GM18526 (cell line): ENCODE measurements around the gene LIM2.

Experiments used
- POLR2A ChIP-seq: IDR thresholded peaks from 3 replicates; pipeline ENCODE4 v1.6.1; 2011; ENCODE audit not compliant: insufficient read length; ENCODE audit errors: extremely low read depth

Gene LIM2

DNA sequence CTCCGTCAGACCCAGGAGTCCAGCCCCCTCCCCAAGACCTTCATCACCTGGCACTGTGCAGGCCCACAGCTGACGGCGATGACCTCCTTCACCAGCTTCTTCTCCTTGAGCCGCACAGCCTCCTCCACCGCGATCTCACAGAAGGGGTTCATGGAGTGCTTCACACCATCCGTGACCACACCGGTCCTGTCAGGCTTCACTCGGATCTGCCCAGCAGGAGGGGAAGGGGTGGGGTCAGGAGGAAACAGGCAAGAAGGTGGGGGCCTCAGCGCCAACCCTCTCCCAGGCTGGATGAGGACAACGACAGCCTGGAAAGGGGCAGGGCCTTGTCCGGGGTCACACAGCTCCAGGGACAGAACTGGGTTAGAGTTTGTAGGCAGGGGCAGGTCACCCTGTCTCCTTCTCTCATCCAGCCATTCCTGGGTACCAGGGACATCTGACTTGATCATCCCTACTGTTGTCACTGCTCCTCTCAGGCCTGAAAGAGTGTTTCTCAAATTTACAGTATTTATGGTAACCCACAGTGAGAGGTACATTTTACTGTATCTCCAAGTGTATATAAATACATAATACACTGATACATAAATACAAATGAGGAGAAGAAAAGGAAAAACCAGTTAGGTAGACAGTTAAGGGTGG is 33.6 kb downstream of the LIM2 start:
- TF ChIP-seq POLR2A: no peak

DNA sequence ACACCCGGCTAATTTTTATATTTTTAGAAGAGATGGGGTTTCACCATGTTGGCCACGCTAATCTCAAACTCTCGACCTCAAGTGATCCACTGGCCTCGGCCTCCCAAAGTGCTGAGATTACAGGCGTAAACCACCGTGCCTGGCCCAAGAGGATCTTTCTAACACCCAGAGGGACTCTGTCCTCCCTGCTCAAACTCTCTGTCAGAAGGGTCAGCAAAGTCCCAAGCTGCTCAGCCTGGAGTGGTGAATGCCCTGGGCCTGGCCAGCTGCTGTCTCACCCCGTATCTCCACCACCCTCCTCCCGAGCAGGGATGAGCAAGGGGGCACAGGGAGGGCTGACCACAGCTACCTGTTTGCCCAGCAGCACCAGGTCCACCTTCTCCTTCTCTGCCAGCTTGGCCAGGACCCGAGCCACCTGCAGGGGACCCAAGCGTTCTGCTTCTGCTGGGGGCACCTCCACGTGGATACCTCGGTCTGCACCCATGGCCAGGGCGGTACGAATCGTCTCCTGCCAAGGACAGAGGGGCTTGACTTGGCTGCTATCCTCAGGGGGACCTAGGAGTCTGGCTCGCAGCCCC is 34.9 kb downstream of the LIM2 start:
- no peak for TF ChIP-seq POLR2A

DNA sequence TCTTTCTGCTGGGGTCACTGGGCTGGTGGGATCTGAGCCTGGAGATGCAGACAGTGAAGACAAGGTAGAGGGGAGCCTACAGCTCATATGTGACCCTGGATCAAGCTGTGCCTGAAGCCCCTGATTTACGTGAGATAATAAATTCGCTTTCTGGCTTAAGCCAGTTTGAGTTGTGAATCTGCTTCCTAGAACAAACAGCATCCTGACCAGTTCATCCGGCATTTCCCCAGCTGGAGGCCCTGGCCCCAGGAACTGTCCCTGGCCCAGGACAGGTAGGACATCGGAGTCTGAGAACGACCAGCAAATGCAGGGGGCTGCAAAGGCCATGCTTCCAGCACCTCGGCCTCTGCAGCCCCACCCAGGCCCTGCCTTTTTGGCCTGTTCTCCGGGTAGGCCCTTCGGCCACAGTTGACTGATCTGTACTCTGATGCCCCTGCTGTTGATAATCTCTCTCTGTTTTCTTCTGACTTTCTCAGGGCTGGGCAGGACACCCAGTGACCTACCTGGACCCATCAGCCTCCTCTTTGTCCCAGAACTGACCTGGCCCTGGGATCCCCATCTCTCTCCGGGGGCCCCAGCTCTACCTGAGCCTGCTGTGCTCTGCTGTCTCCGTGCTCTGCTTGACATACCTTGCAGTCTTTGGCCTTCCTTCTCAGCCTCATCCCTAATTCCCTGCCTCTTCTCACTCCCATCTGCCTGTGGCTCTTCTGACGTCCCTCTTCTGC is 36.3 kb downstream of the LIM2 start:
- no peak for TF ChIP-seq POLR2A

DNA sequence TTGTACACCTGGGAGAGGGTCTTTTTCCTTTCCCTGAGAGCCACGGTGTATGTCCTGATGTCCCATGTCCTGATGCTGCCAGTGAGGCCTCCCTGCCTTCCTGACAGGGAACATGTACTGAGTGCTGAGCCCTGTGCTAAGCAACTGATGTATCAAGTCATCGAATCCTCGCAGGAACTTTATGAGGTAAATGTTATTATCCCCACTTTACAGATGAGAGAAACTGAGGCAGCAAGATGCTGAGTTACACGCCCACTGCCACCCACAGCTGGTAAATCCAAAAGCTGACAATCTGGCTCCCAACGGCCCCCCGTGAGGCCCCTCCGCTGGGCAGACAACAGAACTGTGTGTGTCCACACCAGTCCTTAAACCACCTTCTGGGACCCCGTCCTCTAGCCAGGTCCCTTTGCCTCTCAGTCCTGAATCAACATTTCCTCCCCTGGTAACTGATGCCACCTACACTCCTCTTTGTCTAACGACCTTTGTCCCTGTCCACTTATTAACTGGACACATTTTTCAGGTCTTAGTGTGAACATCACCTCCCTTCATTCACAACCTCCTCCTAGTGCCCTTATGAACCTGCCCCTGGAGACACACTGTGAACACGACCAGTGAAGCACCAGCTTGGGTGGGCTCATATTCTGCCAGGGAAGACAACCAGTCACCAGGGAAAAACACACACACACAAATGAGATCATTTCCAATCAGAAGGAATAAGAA is 40.4 kb downstream of the LIM2 start:
- no peak for TF ChIP-seq POLR2A

DNA sequence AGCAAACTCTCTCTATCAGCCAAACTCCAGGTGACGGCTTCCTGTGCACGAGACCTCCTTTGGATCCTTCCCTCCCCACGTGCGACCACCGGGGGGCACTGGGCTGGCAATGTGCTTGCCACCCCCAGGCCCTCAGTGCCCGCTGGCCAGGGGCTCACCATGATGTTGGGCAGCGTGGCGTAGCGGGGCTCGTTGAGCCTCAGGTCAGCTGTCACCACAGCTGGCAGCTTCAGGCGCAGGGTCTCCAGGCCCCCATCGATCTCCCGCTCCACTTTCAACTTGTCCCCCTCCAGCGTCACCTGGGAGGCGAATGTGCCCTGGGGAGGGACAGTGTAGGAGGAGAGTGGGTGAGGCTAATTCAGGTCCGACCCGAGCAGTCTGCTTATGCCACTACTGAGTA is 41.0 kb downstream of the LIM2 start:
- no peak for TF ChIP-seq POLR2A

DNA sequence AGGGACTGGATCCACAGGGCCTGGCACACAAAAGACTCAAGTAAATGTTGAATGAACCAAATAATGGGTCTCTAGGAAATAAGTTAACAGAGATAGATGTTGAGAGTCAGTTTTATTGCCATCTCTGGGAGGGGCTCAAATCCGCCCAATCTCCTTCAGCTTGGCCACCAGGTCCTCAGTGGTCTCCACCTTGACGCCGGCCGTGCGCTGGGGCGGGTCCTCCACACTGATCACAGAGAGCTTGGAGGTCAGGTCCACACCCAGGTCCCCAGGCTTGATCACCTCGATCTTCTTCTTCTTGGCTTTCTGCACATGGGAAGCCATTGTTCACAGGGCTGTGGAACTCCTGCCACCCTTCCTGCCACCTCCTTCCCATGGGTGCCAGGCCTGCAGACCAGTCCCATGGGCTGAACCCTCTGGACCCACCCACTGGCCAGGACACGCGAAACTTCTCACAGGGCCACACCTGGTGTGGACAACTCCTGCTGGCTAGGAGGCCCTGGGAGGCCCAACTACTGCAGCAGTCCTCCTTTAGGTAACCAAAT is 42.6 kb downstream of the LIM2 start:
- no peak for TF ChIP-seq POLR2A

DNA sequence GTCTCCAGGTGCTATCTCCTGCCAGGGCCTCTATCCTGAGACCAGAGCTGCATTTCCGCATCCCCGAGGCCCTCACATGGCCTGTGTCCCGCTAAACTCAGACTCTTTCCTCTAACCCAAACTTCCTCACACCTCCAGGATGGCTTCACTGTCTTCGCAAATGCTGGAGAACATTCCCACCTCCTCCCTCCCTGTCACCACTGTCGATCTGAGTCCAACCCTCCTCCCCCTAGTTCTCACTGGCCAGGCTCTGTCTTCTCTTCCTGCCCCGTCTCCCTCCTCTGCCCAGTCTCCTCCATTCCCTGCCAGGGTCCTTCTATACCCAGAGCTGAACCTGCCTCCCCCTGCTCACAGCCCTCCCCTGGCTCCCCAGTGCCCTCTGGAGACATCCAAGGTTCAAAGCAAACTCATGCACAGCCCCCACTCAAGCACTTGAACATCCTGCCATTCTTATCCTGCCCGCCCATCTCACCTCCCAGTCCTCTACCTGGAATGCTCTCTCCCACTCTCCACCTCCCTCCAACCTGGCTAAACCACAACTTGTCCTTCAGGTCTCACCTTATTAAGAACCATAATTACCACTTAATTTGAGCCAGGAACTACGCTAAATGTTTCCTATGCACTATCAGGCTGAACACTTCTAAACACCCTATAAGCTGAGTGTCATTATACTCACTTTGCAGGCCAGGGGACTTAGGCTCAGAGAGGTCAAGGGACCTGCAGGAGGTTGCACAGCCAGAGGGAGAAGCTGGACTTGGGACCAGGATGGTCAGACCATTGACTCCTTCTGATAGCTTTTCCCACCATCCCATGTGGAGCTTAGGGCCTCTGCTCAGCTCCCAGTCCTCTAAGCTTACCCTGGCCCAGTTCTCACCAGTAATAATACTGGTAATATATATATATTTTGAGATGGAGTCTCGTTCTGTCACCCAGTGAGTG is 44.9 kb downstream of the LIM2 start:
- TF ChIP-seq POLR2A: no peak

DNA sequence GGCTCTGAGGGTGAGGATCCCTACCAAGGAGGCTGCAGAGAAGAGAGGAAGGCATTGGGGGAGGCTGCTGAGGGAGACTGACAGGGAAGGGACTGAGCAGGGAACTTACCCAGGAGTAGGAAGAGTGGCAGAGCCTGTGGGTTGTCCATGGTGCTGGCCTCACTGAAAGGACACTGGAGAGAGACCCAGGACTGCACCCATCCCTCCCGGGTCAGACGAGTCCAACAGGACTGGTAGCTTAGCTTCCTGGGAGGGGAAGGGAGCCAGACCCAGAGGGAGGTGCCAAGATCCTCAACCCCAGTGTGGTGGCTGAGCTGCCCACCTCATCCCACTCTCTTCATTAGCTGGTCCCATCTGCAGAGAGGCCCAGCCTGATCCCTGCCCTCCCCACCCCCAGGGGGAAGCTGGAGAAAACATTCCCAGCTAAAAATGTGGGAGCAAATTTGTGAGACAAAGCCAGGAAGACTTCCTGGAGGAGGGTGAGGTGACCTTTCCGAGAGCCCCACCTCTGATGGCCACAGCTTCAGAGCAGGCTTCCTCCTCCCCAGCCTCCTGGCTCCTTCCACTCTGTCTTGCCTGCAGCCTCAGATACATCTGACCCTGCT is 45.7 kb downstream of the LIM2 start, which contains the start of gene VSIG10L:
Gene VSIG10L, minus strand, starts transcription at position 164 of the 605 bp plus-strand sequence. Its CDS starts 15 bp downstream, at position 149.
- no peak for TF ChIP-seq POLR2A

DNA sequence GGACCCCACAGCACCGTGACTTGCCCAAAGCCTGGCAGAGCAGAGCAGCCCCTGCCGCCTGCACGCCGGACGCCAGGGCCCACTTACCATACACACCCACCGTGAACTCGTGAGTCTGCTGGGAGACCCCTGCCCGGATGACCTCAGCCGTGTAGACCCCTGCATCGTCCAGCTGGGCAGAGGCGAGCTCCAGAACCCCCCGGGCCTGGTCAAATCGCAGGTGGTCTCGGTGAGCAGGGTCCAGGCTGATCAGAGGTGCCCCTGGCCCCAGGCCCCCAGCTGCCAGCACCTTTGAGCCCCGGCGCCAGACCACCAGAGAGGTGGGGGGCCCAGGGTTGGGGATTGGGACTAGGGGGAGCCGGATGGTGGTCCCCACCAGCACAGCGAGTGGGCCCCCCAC is 46.7 kb downstream of the LIM2 start:
- TF ChIP-seq POLR2A: no peak

DNA sequence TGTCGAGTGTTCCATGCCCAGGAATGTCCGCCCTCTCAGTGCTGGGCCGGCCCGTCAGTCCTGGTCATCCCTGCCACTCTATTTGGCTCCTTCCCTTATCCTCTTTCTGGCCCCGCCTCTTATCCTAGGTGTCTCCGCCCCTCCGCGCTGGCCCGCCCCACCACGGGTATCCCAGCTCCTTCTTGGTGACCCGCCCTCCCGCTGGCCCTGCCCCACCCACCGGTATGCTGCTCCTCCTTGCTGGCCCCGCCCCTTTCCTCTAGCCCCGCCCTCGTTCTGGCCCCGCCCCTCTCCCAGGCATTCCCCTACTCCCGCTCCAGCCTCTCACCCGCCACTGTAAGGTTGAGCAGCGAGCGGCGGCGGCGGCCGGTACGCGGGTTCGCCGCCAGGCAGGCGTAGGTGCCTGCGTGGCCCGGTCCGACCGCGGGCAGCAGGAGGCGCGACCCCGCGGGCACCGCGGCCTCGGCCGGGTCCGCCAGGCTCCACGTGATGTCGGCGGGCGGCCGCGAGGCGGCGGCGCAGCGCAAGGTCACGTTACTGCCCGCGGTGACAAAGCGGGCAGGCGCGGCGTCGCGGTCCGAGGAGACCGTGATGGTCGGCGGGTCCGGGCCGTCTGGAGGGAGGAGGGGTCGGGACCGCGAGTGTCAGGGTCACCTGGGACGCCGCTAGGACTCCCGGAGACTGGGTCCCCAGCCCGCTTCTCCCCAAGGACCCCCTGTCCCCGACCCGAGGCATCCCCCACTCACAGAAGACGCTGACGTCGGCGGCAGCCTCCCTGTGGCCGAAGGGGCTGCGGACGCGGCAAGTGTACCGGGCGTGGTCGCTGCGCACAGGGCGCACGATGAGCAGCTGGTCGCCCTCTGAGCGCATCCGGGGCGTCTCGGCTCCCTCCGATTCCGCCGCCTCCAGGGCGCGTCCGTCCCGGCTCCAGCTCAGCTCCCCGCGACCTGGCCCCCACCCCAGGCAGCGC is 47.8 kb downstream of the LIM2 start:
- TF ChIP-seq POLR2A: peak; percentile 54

DNA sequence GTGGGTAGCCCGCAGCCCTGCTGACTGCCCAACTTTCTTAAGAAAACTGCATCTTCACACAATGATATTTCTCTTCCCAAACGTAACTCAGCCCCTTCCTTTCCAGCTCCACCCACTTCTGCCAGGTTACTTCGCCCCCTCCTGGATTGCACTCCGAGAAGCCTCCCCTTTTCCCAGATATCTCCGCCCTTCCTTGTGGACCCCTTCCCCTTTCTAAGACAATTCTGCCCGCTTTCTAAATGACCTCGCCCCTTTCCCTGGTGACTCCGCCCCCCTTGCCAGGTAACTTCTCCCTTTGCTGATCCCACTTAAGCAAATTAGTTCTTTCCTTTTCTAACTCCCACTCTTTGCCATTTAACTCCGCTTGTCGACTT is 48.5 kb downstream of the LIM2 start:
- TF ChIP-seq POLR2A: no peak

DNA sequence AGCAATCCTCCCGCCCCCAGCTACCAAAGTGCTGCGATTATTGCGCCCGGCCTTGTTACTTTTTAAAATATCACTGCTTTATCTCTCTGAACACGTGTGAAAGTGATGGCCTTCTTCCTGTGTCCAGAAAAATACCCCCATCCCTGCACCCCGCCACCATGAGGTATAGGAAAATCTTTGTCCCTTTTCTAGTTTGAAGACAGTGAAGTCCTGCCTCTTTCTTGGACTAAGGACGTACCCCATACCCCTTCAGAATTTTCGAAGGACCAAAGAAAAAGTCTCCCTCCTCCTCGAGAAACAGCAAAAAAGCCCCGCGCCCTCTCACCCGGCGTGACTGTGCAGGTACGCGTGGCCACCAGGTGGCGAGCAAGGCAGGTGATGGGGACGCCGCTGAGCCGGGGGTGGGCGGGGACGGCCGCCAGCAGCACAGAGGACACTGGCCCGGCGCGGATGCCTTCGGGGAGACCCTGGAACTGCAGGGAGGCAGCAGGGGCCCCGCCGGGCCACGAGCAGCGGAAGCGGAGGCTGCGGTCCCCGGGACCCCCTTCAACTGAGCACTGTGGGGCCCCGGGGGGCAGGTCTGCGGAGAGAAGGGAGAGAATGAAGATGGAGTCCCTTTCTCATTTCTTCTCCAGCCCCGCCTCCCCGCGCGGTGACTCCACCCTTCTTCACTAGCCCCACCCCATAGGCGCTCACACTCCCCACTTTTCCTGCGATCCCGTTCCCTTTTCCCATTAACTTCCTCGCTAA is 49.0 kb downstream of the LIM2 start:
- TF ChIP-seq POLR2A: no peak

DNA sequence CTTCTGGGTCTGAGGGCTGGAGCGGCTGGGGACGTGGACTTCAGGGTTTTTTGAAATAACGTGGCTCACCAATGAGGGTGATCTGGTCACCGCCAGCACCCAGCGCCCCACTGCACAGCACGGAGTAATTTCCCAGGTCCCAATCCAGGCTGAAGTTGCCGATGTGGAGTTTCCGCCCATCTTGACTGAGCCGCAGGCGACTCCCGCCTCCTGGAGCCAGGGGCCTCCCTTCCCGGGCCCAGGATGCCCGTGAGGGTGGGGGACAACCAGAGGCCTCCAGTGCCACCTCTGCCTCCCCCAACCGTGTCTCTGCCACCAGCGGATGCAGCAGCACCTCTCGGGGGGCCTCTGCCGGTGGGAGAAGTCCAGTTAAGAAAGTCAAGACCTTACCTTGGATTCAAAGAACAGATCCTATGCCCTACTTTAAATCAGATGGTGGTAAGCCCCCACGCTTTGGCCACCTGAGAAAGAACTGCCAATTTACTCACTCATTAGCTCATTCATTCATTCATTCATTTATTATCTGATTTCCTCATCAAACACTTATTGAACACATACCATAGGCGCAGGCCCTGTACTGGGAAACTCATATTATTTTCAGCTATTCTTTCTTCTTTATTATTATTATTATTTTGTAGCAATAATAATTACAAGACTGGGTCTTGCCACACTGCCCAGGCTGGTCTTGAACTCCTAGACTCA is 49.8 kb downstream of the LIM2 start:
- no peak for TF ChIP-seq POLR2A
